Measurements from ENCODE around the gene SCTR. TPM values are rescaled to one million over a fixed set of nuclear protein-coding genes. Genes with fewer than 3 reads are reported as not detected.

The SCTR gene
- total RNA-seq: not detected

- DNase-seq (ENCODE audit: low spot score in 2 of 2): no peak
- Histone ChIP-seq H3K27ac (no peak within 1 kb of the TSS), H3K4me3 (peak within 1 kb of the TSS; percentile 21 to 34), H3K4me1 (peaks cover 0 to 4% of the 10 kb centered on the region in 2 donors), H3K9me3 (no peaks in the 10 kb centered on the region), H3K27me3 (no peaks in the 10 kb centered on the region), H3K36me3 (no peaks in the 10 kb centered on the region)
- intact Hi-C loops (cut with DNase I): no loop called here
- TF ChIP-seq, protein P1, sequence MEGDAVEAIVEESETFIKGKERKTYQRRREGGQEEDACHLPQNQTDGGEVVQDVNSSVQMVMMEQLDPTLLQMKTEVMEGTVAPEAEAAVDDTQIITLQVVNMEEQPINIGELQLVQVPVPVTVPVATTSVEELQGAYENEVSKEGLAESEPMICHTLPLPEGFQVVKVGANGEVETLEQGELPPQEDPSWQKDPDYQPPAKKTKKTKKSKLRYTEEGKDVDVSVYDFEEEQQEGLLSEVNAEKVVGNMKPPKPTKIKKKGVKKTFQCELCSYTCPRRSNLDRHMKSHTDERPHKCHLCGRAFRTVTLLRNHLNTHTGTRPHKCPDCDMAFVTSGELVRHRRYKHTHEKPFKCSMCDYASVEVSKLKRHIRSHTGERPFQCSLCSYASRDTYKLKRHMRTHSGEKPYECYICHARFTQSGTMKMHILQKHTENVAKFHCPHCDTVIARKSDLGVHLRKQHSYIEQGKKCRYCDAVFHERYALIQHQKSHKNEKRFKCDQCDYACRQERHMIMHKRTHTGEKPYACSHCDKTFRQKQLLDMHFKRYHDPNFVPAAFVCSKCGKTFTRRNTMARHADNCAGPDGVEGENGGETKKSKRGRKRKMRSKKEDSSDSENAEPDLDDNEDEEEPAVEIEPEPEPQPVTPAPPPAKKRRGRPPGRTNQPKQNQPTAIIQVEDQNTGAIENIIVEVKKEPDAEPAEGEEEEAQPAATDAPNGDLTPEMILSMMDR (IDR thresholded peaks at IDR 0.05): no peak
Measured at GRCh38 chr2:119523952-119524694, at the start of gene SCTR. TSS of gene SCTR (minus strand) at chr2:119524483. CDS start at chr2:119524226, 257 bp downstream.

DNA sequence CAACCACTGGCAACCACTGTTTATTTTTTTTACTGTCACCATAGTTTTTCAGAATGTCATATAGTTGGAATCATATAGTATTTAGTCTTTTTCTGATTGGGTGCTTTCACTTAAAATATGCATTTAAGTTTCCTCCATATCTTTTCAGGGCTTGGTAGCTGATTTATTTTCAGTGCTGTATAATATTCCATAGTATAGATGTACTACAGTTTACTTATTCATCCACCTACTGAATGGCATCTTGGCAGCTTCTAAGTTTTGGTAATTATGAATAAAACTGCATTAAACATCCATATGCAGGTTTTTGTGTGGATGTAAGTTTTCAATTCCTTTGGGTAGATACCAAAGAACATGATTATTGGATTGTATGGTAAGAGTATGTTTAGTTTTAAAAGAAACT lies 43.0 kb upstream of the SCTR start:
- peaks cover 0 to 4% of the 10 kb centered on the region in 2 donors for H3K9me3 ChIP-seq
- H3K4me3 ChIP-seq: no peak overlapping the region
- no peaks in the 10 kb centered on the region for H3K4me1 ChIP-seq
- intact Hi-C loops (cut with DNase I): no loop called here
- H3K36me3 ChIP-seq: no peaks in the 10 kb centered on the region
- H3K27me3 ChIP-seq: no peaks in the 10 kb centered on the region
- TF ChIP-seq, protein P1 (IDR thresholded peaks at IDR 0.05): no peak
- DNase-seq (ENCODE audit: low spot score in 2 of 2): no peak
- H3K27ac ChIP-seq: no peak overlapping the region

- intact Hi-C loops (cut with DNase I): no loop called here
- H3K36me3 ChIP-seq: no peaks in the 10 kb centered on the region
- H3K4me3 ChIP-seq: no peak overlapping the region
- no peak overlapping the region for H3K27ac ChIP-seq
- peaks cover 0 to 4% of the 10 kb centered on the region in 2 donors for H3K9me3 ChIP-seq
- no peaks in the 10 kb centered on the region for H3K27me3 ChIP-seq
- no peaks in the 10 kb centered on the region for H3K4me1 ChIP-seq
- TF ChIP-seq, protein P1 (IDR thresholded peaks at IDR 0.05): no peak
- DNase-seq (ENCODE audit: low spot score in 2 of 2): no peak
Measured at GRCh38 chr2:119565481-119565880, 41.2 kb upstream of the SCTR start.

- peaks cover 0 to 2% of the 10 kb centered on the region in 2 donors for H3K4me1 ChIP-seq
- no peaks in the 10 kb centered on the region for H3K9me3 ChIP-seq
- H3K27me3 ChIP-seq: no peaks in the 10 kb centered on the region
- TF ChIP-seq, protein P1 (IDR thresholded peaks at IDR 0.05): no peak
- no peaks in the 10 kb centered on the region for H3K36me3 ChIP-seq
- intact Hi-C loops (cut with DNase I): no loop called here
- H3K27ac ChIP-seq: no peak overlapping the region
- no peak overlapping the region for H3K4me3 ChIP-seq
- no peak for DNase-seq (ENCODE audit: low spot score in 2 of 2)
Measured at GRCh38 chr2:119553687-119554344, 29.5 kb upstream of the SCTR start.

DNA sequence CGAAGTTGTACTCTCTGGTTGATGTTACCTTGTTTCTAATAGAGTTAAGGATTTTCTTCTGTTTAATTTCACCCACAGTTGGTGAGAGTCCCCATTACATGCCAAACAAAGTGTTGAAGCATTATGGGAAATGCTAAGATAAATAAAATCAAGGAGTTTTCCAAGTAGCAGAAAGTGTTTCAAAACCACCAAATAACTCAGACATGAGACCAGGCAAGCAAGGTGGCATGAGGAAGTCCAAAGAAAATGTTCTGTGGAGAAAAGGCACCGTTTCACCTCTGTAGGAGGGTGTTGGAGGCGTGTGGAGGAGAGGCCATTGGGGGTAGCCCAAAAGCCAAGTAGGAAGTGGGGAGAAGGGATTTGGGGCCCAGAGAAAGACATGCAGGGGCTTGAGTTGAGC lies 28.6 kb upstream of the SCTR start:
- DNase-seq (ENCODE audit: low spot score in 2 of 2): no peak
- Histone ChIP-seq H3K9me3 (no peaks in the 10 kb centered on the region), H3K4me3 (no peak overlapping the region), H3K36me3 (no peaks in the 10 kb centered on the region), H3K27me3 (no peaks in the 10 kb centered on the region), H3K27ac (no peak overlapping the region), H3K4me1 (peaks cover 0 to 2% of the 10 kb centered on the region in 2 donors)
- TF ChIP-seq, protein P1 (IDR thresholded peaks at IDR 0.05): no peak
- intact Hi-C loops (cut with DNase I): no loop called here

Data from ascending aorta (tissue), 2 donors.